Esophagus muscularis mucosa (tissue), 4 donors: Measurements from ENCODE around the gene ATP9A.

Experiments
- EP300 ChIP-seq: sonication (generic); formaldehyde crosslinking; IDR thresholded peaks from one replicate; pipeline ENCODE4 v1.6.1; 2017; ENCODE audit warnings: antibody characterized with exemption
- POLR2A ChIP-seq: fragments of 450-650 bp; IDR thresholded peaks from one replicate; pipeline ENCODE4 v1.6.1; 2017; ENCODE audit warnings: antibody characterized with exemption, moderate library complexity, mild to moderate bottlenecking, low read depth
- POLR2AphosphoS5 ChIP-seq, 2 donors: sonication (generic); formaldehyde crosslinking; IDR thresholded peaks; one replicate each; pipeline ENCODE4 v1.6.1; 2017; ENCODE audit warnings: antibody characterized with exemption in 2 of 2
- TF ChIP-seq, protein P1 (sequence below), 3 experiments: fragments of 200-600 bp in 2 of 3; fragments of 450-650 bp in 1 of 3; sonication (generic) in 2 of 3; IDR thresholded peaks; one replicate each; pipeline ENCODE4 v1.5.1; 2017 to 2019; ENCODE audit warnings: antibody characterized with exemption in 3 of 3, mild to moderate bottlenecking in 2 of 3, moderate library complexity in 1 of 3

GRCh38 chr20:51749674-51750036 lies 18.5 kb downstream of the ATP9A start:
- TF ChIP-seq, protein P1, sequence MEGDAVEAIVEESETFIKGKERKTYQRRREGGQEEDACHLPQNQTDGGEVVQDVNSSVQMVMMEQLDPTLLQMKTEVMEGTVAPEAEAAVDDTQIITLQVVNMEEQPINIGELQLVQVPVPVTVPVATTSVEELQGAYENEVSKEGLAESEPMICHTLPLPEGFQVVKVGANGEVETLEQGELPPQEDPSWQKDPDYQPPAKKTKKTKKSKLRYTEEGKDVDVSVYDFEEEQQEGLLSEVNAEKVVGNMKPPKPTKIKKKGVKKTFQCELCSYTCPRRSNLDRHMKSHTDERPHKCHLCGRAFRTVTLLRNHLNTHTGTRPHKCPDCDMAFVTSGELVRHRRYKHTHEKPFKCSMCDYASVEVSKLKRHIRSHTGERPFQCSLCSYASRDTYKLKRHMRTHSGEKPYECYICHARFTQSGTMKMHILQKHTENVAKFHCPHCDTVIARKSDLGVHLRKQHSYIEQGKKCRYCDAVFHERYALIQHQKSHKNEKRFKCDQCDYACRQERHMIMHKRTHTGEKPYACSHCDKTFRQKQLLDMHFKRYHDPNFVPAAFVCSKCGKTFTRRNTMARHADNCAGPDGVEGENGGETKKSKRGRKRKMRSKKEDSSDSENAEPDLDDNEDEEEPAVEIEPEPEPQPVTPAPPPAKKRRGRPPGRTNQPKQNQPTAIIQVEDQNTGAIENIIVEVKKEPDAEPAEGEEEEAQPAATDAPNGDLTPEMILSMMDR (IDR thresholded peaks at IDR 0.05): no peak
- TF ChIP-seq POLR2A: no peak
- no peak for TF ChIP-seq POLR2AphosphoS5 (IDR thresholded peaks at IDR 0.05)
- no peak for TF ChIP-seq EP300
